M059J (cell line): ENCODE results near the gene NPAS3. TPM values are rescaled to one million over a fixed set of nuclear protein-coding genes. Genes with fewer than 3 reads are reported as not detected.

Experiments used
- DNase-seq: peaks from one replicate; pipeline ENCODE4 v3.0.0-alpha.2; 2012; ENCODE audit warnings: low read depth
- total RNA-seq: library from RNA; depleted of rRNA; stranded (reverse); fragments of >200 nt; shearing (Covaris generic); gene quantifications from 2 replicates; pipeline ENCODE4 v1.2.3, GENCODE V29; 2014

The NPAS3 gene
- total RNA-seq, 1 experiment from 2014 or later, result 2.7 TPM

DNA sequence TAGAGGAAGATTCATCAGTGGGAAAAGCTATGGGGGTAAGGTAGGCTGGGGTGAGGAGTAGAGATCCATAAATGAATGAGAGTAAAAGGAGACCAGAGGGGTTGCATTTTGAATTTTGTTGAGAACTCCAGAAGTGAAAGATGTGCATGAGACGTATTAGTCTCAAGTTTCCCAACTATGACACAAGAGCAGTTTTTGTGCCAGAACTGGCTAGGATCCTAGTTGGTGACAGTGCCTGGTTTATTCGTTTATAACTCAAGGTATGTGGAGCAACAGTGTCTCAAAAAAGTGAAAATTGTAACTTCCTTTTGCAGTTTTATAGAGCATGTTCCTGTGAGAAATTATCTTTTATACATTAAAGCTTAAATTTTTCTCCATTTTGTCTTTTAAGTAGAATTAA, 377.0 kb downstream of the NPAS3 start:
- DNase-seq, result peak; percentile 12

DNA sequence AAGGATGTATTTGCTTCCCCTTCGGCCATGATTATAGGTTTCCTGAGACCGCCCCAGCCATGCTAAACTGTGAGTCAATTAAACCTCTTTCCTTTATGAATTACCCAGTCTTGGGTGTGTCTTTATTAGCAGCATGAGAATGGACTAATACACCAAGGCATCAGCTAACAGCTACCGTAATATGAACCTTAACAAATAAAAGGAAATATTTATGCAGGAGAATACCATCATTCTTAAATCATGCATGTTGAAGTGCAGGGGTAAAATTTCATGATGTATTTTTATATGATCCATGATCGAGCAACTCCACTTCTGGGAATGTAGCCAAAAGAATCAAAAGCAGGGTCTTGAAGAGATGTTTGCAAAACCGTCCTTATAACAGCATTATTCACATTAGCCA, 379.0 kb downstream of the NPAS3 start:
- no peak for DNase-seq

GRCh38 chr14:33323979-33324378, 385.3 kb downstream of the NPAS3 start:
- DNase-seq, result no peak

DNA sequence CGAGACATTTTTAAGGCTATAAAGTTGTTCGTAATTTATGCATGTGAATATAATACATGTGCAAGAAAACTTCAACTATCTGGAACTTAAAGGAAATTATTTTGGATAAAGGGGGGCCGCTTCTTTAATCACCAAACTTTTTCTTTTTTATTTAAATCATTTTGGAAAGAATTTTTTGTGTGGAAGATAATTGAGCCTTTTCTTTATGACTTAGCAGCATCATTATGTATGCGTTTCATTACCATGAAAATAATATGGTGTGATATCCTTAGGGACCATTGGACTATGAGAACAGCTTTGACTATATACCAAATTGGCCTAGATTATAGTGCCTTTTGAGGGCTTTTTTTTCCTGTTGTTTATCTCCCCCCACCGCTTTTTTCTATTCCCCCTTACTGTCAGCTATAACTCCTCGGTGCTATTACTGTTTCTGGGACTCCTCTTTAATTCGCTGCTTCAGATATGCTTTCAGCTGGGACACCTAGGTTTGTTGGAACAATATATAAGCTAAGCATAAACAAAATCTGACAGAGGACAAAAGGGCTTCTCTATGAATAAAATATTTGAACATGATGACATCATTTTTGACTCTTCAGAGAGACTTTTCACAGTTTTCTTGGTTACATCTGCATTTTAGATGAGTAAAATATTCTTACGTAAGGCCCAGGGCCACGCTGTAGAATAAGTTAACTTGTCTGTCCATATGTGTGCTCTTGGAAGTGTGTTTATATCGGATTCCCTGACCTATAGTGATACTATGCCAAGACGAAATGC, 392.7 kb downstream of the NPAS3 start:
- no peak for DNase-seq

DNA sequence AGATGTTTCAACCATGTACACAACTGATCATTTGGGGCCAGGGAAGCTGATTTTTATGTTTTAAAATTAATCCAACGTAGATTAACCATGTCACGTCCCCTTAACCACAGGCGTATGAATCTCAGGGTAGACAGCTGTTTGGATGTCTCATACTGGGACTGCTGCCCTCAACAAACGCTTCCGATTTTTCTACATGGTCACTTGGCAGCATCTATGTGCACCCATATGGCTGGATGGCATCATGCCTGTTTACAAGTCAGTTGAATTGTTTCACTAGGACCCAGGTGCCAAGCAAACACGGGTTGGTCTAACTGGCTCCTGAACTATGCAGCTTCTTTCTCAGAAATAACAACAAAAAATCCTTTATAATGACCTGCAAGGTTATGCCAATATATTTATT, 393.8 kb downstream of the NPAS3 start:
- no peak for DNase-seq

DNA sequence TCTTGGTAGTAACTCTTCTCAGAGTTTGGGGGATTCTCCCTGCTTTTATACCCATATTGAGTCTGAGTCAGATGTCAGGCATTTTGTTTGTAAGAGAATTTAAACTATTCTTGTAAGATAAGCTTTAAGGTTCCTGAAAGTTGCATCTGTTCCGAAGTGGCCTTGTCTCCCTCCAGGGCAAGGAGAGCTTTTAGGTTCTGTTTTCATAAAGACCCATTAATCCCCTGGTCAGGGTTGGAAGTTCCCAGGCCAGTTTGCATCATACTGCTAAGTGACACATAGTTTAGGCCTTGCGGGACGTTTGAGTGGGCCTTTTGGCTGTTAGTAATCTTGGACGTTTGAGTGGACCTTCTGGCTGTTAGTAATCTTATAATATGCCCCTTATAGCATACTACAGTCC, 396.7 kb downstream of the NPAS3 start:
- DNase-seq, result peak; percentile 85

GRCh38 chr14:33342299-33342974, 403.8 kb downstream of the NPAS3 start:
- no peak for DNase-seq

DNA sequence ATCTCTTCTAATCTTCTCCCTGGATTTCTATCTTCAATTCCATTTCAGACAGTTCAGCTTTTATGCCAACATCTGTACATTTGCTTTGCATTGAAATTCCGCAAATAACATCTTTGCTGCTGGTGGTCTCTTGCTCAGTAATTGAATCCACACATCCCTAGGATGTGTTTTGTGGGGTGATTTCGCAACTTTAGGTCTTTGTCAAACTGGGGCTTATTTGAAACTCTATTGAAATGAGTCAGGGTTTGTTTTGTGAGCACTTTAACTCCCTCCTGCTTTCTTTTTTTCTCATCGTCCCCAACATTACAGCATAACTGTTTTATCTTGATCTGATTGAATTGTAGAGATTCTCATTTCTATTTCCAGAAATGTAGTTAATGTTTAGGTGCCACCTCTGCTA, 404.3 kb downstream of the NPAS3 start:
- peak; percentile 5 for DNase-seq

DNA sequence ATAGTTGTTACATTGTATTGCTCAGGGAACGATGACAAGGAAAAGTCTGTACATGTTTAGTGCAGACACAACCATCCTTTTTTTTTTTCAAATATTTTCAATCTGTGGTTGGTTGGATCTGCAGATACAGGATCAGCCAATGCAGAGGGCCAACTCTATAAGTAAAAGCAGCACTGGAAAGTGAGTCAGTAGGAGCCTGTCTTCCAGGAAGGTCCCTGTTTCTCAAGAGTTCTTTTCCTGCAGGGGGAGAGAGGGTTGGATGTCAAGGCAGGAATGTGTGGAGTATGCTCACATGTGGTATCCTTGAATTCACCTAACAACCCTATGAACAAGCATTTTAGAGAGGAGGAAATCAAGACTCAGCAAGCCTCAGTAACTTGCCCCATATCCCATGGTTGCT, 409.1 kb downstream of the NPAS3 start:
- DNase-seq, result no peak

DNA sequence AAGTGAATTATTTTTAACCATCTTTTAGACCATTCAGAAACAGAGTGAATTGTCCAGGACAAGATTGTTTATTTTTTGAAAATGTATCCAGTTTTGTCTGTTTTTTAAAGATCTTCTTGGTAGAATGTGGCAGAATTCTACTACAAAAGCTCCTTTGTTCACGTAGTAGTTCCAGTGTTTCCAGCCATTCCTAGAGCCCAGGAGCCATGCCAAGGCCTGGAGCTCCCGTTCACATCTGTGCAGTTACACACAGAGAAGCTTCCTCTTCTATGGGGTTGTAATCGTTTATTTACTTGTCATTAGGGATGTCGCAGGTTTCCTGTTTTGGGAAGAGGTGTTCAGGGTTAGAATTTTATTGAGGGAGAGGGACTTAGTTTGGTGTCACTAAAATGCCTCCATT, 409.8 kb downstream of the NPAS3 start:
- DNase-seq, result no peak

GRCh38 chr14:33349871-33350270, 411.2 kb downstream of the NPAS3 start:
- DNase-seq, result no peak

- no peak for DNase-seq
Observed at GRCh38 chr14:33350366-33350990, 411.8 kb downstream of the NPAS3 start.

DNA sequence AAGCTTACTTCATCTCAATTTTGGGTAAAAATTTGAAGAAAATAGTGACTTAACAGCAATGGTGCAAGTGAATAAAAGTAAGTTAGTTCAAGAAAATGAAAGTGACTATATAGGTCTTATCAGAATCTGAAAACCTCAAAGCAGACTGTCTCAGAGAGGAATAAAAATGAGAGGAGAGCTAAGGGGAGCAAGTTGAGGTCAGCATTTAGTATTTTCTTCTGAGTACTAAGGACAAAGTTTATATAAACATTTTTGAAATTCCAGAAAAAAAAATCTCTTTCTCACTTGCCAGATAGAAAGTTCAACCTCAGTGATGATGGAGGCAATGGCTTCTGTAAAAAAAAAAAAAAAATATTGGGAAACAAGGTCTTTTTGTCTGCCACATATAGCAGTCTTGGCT, 414.1 kb downstream of the NPAS3 start:
- DNase-seq, result peak; percentile 12

DNA sequence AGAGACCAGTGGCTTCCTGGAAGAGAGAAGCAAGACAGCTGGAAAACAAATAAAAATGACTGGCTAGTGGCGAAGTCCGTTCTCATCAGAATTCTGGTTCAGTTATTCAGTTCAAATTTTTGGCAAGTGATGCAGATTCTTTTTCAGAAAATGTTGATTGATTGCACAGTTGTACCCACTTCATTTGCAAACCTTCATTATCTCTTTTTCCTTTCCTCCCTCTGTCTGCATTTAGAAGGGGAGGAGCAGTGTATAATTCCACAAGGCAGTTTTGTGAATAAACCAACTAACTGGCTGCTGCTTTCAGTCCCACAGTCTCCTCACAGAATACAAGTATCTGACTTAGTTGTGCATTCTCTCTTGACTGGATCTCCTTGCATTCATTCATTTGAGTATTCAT, 417.5 kb downstream of the NPAS3 start:
- no peak for DNase-seq

GRCh38 chr14:33357225-33358010, 418.7 kb downstream of the NPAS3 start:
- DNase-seq, result no peak

DNA sequence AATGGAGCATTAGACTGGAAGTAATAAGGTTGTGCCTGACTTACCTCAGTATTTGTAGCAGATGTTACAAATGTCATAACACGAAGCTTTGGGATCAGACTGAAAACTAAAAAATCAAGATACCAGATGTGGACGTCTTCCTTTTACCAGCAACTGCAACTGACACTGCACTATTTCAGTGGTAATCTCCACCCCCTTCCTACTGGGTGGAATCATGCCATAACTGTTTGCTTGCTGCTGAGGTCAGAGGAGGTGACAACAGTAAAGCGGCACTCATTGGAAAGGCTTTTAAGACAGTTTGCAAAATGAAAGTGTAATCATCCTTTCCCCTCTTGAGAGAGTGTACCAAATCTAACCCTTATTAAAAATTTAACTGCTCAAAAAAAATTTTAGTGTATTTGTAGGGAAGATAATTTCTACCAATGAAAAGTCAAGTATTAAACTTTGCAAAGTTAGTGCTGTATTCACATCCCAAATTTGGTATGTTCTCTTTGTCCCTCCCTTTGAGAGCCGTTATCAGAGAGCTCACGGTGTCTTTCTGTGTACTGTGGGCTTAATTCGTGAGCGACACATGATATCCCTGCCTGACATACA, 420.7 kb downstream of the NPAS3 start:
- DNase-seq, result no peak

DNA sequence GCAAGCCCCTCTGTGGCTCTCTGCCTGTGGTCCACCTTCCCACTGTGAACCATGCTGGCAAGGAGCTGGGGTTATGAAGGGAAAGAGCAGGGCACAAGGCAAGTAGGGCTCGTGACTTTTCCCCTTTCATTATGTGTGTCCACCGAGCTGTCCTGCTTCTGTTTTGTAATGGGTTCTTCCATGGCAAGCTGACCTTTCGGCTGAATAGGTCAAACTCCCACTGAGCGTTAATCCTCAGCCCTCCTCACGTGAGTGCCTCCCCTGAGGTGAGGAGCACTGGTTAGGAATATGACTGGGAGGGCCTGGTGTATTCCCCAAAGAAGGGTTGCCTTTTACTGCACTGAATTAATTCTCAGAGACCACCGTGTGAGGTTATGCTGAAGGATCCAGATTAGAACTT, 424.3 kb downstream of the NPAS3 start:
- DNase-seq, result no peak

DNA sequence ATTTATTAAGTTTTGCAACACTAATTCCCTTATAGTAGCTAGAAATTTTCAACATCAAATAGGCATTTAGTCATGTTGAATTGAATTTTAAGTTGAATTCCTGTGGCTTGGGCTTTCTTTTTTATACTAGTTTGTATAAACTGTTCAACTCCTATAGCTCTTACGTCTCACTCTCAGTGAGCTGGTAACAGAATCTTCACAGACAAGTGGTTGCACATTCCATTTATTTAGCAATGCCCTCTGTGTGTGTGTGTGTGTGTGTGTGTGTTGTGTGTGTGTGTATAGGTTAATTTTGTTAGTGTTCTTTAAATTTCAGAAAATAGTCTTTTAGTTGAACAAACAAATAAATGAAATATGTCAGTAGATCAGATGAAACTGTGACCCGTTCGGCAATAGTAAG, 425.0 kb downstream of the NPAS3 start:
- no peak for DNase-seq

DNA sequence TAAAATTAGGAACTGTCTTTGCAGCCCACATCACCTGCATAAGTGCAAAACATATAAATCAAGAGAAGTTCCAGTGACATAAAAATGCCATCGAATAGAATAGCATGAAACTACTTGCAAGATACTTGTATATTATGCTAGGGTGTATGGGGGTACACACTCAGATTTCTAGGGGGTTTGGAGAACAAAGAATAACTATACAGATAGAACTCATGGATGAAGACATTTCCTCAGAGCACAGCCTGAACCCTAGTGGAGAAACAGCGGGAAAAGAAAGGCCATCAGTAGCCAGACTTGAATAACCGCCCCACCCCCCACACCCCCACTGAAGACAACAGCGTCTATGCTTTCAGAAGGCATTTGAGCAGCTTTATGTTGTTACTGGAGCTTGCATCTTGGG, 425.8 kb downstream of the NPAS3 start:
- no peak for DNase-seq

- DNase-seq, result no peak
Observed at GRCh38 chr14:33369041-33369440, 430.4 kb downstream of the NPAS3 start.

- DNase-seq, result no peak
Observed at GRCh38 chr14:33369972-33370371, 431.3 kb downstream of the NPAS3 start.

DNA sequence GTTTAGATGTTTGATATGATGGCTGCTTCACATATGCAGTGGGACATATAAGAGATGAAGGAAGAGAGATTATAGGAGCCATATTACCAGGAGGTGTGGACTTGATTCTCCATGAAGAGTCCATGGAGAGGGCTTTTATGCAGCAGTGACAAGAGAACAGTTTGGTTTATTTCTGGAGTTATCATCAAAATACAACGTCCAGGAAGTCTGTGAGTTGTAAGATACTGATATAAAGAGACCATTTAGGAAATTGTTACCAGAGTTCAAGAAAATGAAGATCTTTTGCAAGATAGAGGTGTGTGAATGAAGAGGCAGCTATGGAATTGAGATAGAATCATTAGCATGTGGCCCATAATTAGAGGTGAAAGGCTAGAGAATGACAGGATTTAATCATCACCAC, 431.7 kb downstream of the NPAS3 start:
- DNase-seq, result no peak
